ENCODE data around the gene TNFAIP1.

- no peak for TF ChIP-seq CTCF (IDR thresholded peaks at IDR 0.05)
- TF ChIP-seq EP300 (IDR thresholded peaks at IDR 0.05) = no peak
- peak in 1 of 3 donors; percentile 36 for TF ChIP-seq POLR2AphosphoS5 (IDR thresholded peaks at IDR 0.05)
These were observed 9.4 kb upstream of the TNFAIP1 start for GRCh38 chr17:28326114-28326513.
